Parathyroid adenoma (tissue), 2 donors: Measurements from ENCODE around the gene OTOGL.
"Not testable (repeated sequence)": the region's sequence is repeated elsewhere in the genome, so short reads cannot be mapped to it uniquely, and the experiment has no call there.

Source experiments
- H2AFZ ChIP-seq: fragments of 300-600 bp; sonication (generic); one replicate; pipeline ENCODE4 v1.7.0; 2017; ENCODE audit warnings: antibody characterized with exemption, mild to moderate bottlenecking
- H3K27ac ChIP-seq: fragments of 300-600 bp; sonication (generic); one replicate; pipeline ENCODE4 v1.7.0; 2017
- H3K27me3 ChIP-seq: fragments of 300-600 bp; sonication (generic); one replicate; pipeline ENCODE4 v1.7.0; 2017; ENCODE audit warnings: low read length; ENCODE audit not compliant: control insufficient read depth, insufficient read depth
- H3K36me3 ChIP-seq: fragments of 300-600 bp; sonication (generic); one replicate; pipeline ENCODE4 v1.7.0; 2017; ENCODE audit warnings: low read length; ENCODE audit not compliant: control insufficient read depth, insufficient read depth
- H3K4me1 ChIP-seq: fragments of 300-600 bp; sonication (generic); one replicate; pipeline ENCODE4 v1.7.0; 2017; ENCODE audit warnings: control low read depth
- H3K4me2 ChIP-seq: fragments of 300-600 bp; sonication (generic); one replicate; pipeline ENCODE4 v1.7.0; 2017; ENCODE audit warnings: low read length
- H3K4me3 ChIP-seq: fragments of 300-600 bp; sonication (generic); one replicate; pipeline ENCODE4 v1.7.0; 2017; ENCODE audit warnings: low read depth, low read length
- H3K79me2 ChIP-seq: fragments of 300-600 bp; sonication (generic); one replicate; pipeline ENCODE4 v1.7.0; 2017; ENCODE audit warnings: control low read depth
- H3K9ac ChIP-seq: fragments of 300-600 bp; sonication (generic); one replicate; pipeline ENCODE4 v1.7.0; 2017; ENCODE audit warnings: mild to moderate bottlenecking
- H3K9me3 ChIP-seq: fragments of 300-600 bp; sonication (generic); one replicate; pipeline ENCODE4 v1.7.0; 2017; ENCODE audit warnings: low read length; ENCODE audit not compliant: control insufficient read depth
- TF ChIP-seq, protein P1 (sequence below): fragments of 300-600 bp; sonication (generic); IDR thresholded peaks from one replicate; pipeline ENCODE4 v1.7.0; 2017; ENCODE audit warnings: antibody characterized with exemption, mild to moderate bottlenecking
- donor health status: primary hyperparathyroidism.

OTOGL gene

DNA sequence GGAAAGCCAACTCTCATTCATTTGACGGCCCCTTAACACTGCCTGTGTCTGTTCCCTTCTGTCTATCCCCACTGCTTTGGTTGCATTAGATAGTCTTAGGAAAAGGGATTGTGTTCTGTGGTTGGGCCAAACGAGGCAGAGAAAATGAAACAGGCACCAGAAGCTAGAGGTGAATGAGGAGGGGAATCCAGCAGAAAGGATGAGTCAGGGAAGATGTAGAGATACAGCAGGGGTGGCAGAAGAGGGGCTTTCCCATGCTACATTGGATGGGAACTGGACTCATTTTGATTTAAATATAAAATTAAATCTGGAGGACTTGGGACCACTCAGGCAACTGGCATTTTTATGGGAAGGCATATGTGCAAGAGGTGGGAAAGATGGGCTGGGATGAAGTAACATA, 43.3 kb downstream of the OTOGL start:
- Histone ChIP-seq H3K4me3 (no peak overlapping the region), H3K27me3 (no peaks in the 10 kb centered on the region), H3K4me1 (no peaks in the 10 kb centered on the region), H3K9ac (no peak overlapping the region), H3K9me3 (no peaks in the 10 kb centered on the region), H2AFZ (no peak overlapping the region), H3K4me2 (no peak overlapping the region), H3K36me3 (no peaks in the 10 kb centered on the region), H3K79me2 (no peaks in the 10 kb centered on the region), H3K27ac (no peak overlapping the region)
- TF ChIP-seq, protein P1, sequence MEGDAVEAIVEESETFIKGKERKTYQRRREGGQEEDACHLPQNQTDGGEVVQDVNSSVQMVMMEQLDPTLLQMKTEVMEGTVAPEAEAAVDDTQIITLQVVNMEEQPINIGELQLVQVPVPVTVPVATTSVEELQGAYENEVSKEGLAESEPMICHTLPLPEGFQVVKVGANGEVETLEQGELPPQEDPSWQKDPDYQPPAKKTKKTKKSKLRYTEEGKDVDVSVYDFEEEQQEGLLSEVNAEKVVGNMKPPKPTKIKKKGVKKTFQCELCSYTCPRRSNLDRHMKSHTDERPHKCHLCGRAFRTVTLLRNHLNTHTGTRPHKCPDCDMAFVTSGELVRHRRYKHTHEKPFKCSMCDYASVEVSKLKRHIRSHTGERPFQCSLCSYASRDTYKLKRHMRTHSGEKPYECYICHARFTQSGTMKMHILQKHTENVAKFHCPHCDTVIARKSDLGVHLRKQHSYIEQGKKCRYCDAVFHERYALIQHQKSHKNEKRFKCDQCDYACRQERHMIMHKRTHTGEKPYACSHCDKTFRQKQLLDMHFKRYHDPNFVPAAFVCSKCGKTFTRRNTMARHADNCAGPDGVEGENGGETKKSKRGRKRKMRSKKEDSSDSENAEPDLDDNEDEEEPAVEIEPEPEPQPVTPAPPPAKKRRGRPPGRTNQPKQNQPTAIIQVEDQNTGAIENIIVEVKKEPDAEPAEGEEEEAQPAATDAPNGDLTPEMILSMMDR = no peak

DNA sequence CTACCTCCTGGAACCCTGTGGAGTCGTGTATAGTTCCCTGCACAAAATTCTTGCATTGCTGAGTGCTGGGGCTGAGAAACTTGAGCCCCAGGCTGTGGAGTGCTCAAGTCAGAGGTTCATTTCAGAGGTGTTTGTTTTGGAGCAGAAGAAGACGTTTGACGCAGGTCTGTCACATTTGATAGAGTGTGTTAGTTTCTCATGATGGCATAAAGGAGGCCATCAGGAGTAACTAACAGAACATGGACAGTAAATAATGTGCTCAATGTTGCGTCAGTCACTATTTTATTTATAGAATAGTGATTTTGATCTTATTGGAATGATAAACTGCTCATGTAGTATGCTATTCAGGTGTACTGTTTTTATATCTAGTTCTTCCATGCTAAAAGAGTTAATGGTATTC, 44.2 kb downstream of the OTOGL start:
- Histone ChIP-seq H3K27ac (no peak overlapping the region), H3K36me3 (no peaks in the 10 kb centered on the region), H3K4me2 (no peak overlapping the region), H3K4me1 (no peaks in the 10 kb centered on the region), H3K4me3 (no peak overlapping the region), H3K27me3 (no peaks in the 10 kb centered on the region), H2AFZ (no peak overlapping the region), H3K79me2 (no peaks in the 10 kb centered on the region), H3K9ac (no peak overlapping the region), H3K9me3 (no peaks in the 10 kb centered on the region)
- TF ChIP-seq, protein P1 = no peak

DNA sequence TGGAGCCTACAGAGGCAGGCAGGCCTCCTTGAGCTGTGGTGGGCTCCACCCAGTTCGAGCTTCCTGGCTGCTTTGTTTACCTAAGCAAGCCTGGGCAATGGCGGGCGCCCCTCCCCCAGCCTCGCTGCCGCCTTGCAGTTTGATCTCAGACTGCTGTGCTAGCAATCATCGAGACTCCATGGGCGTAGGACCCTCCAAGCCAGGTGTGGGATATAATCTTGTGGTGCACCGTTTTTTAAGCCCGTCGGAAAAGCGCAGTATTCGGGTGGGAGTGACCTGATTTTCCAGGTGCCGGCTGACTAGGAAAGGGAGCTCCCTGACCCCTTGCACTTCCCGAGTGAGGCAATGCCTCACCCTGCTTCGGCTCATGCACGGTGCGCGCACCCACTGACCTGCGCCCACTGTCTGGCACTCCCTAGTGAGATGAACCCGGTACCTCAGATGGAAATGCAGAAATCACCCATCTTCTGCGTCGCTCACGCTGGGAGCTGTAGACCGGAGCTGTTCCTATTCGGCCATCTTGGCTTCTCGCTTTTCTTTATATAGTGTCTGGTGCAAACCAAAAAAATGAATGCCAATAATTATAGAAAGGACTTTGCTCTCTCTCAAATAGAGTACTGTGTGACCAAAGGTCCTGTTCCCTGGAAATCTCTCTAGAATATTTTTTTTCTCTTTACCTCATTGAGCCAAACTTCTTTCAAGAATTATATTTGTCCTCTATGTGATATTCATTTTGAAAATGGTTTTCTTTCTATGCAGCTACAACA, 50.4 kb downstream of the OTOGL start:
- not testable (repeated sequence) for H3K4me3 ChIP-seq, H3K9ac ChIP-seq, H2AFZ ChIP-seq, H3K79me2 ChIP-seq, H3K4me1 ChIP-seq, H3K9me3 ChIP-seq, H3K4me2 ChIP-seq, H3K36me3 ChIP-seq, H3K27me3 ChIP-seq, H3K27ac ChIP-seq

DNA sequence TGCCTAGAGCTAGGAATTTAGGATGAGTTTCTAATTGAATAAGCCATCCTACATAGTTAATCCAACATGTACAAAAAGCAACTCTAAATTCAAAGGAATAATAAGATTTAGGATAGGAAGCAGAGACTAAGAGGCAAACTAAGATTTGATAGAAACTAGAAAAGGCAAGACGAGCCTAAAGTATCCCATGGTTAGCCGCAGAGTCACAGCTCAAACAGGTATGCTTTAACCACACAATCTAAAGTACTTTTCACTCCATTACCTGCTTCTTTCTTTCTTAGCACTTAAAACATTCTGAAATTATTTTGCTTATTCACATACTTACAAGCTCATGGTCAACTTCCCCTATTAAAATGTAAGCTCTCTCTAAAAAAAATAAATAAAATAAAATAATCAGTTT, 51.8 kb downstream of the OTOGL start:
- Histone ChIP-seq H3K9me3 (no peaks in the 10 kb centered on the region), H3K4me1 (no peaks in the 10 kb centered on the region), H3K4me3 (no peak overlapping the region), H3K4me2 (no peak overlapping the region), H3K79me2 (no peaks in the 10 kb centered on the region), H3K36me3 (no peaks in the 10 kb centered on the region), H2AFZ (no peak overlapping the region), H3K9ac (no peak overlapping the region), H3K27ac (no peak overlapping the region), H3K27me3 (no peaks in the 10 kb centered on the region)
- TF ChIP-seq, protein P1 = no peak

- H3K4me3 ChIP-seq = no peak overlapping the region
- H3K79me2 ChIP-seq = no peaks in the 10 kb centered on the region
- H3K27me3 ChIP-seq = no peaks in the 10 kb centered on the region
- no peaks in the 10 kb centered on the region for H3K4me1 ChIP-seq
- H2AFZ ChIP-seq = no peak overlapping the region
- no peak overlapping the region for H3K9ac ChIP-seq
- H3K9me3 ChIP-seq = no peaks in the 10 kb centered on the region
- no peak overlapping the region for H3K4me2 ChIP-seq
- TF ChIP-seq, protein P1 = no peak
- no peaks in the 10 kb centered on the region for H3K36me3 ChIP-seq
- H3K27ac ChIP-seq = no peak overlapping the region
These were observed 54.9 kb downstream of the OTOGL start for GRCh38 chr12:80154261-80154660.
